Glutamatergic neuron (in vitro differentiated cells): Measurements from ENCODE around the gene ATP6V0B. TPM values are rescaled to one million over a fixed set of nuclear protein-coding genes. Genes with fewer than 3 reads are reported as not detected.
A peak's percentile ranks its signal among the peaks of the same experiment; 100 is the strongest.

ENCODE experiments used
- DNase-seq: peaks from one replicate; pipeline ENCODE4 v3.0.0; 2022
- H3K27ac Mint-ChIP-seq: one replicate; pipeline ENCODE4 v1.8.0; 2020; ENCODE audit warnings: mild to moderate bottlenecking, mixed read lengths, inconsistent platforms; ENCODE audit not compliant: unreplicated experiment
- H3K27me3 Mint-ChIP-seq: one replicate; pipeline ENCODE4 v1.8.0; 2020; ENCODE audit warnings: mild to moderate bottlenecking, moderate library complexity, mixed read lengths, inconsistent platforms; ENCODE audit not compliant: unreplicated experiment
- H3K36me3 Mint-ChIP-seq: one replicate; pipeline ENCODE4 v1.8.0; 2020; ENCODE audit warnings: mild to moderate bottlenecking, mixed read lengths, inconsistent platforms; ENCODE audit not compliant: unreplicated experiment
- H3K4me1 Mint-ChIP-seq: one replicate; pipeline ENCODE4 v1.8.0; 2020; ENCODE audit warnings: mild to moderate bottlenecking, low read depth, mixed read lengths, inconsistent platforms; ENCODE audit not compliant: unreplicated experiment
- H3K4me3 Mint-ChIP-seq: one replicate; pipeline ENCODE4 v1.8.0; 2020; ENCODE audit warnings: mild to moderate bottlenecking, mixed read lengths, inconsistent platforms; ENCODE audit not compliant: unreplicated experiment
- H3K9me3 Mint-ChIP-seq: one replicate; pipeline ENCODE4 v1.8.0; 2020; ENCODE audit warnings: mild to moderate bottlenecking, moderate library complexity, mixed read lengths, inconsistent platforms; ENCODE audit not compliant: unreplicated experiment
- total RNA-seq: library from RNA; stranded (reverse); fragmentation: NEBNext Ultra II Directional; extraction: Animal tissue kit (Norgen Biotek cat#: 25700); gene quantifications from one replicate; pipeline ENCODE4 v1.2.1, GENCODE V29; 2021; ENCODE audit not compliant: unreplicated experiment
- TF ChIP-seq, protein P1 (sequence below): fragments of 200-600 bp; sonication (generic); IDR thresholded peaks from one replicate; pipeline ENCODE4 v1.5.0; 2021; ENCODE audit not compliant: partially characterized antibody, unreplicated experiment

The ATP6V0B gene
- total RNA-seq, 1 donor from 2014 or later = 208 TPM

GRCh38 chr1:43931711-43932660 is 42.8 kb upstream of the ATP6V0B start:
- no peak for DNase-seq

DNA sequence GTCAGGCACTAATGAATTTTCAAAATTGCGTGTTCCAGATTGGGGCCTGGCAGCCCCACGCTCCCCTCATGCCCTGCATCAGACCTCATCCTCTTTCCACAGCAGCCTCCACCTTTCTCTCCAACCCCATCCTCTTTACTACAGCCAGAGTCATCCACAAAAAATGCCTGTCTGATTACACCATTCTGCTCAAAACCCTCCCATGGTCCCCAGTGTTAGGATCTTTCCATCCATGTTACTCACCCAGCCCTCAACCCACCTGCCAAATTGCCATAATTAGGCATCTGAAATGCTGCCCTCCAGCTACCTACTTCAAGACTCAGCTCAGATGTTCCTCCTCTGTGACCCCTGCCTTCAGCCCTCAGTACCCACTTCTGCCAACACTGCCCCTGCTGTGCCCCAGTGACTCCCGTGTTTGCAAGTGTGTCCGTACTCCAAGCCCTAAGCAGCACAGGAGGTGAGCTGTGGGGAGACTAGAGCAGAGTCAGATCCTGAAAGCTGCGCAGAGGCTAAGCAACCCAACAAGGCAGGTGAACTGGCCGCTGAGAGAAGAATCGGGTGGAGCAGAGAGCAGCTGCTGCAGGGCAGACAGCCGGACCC is 41.9 kb upstream of the ATP6V0B start:
- H3K4me1 Mint-ChIP-seq = peaks cover 12% of the 10 kb centered on the region
- peaks cover 7% of the 10 kb centered on the region for H3K36me3 Mint-ChIP-seq
- peak overlapping the region; percentile 60 for H3K4me3 Mint-ChIP-seq
- no peak for DNase-seq
- peaks cover 13% of the 10 kb centered on the region for H3K27me3 Mint-ChIP-seq
- H3K27ac Mint-ChIP-seq = peak overlapping the region; percentile 20
- H3K9me3 Mint-ChIP-seq = peaks cover 5% of the 10 kb centered on the region
- TF ChIP-seq, protein P1, sequence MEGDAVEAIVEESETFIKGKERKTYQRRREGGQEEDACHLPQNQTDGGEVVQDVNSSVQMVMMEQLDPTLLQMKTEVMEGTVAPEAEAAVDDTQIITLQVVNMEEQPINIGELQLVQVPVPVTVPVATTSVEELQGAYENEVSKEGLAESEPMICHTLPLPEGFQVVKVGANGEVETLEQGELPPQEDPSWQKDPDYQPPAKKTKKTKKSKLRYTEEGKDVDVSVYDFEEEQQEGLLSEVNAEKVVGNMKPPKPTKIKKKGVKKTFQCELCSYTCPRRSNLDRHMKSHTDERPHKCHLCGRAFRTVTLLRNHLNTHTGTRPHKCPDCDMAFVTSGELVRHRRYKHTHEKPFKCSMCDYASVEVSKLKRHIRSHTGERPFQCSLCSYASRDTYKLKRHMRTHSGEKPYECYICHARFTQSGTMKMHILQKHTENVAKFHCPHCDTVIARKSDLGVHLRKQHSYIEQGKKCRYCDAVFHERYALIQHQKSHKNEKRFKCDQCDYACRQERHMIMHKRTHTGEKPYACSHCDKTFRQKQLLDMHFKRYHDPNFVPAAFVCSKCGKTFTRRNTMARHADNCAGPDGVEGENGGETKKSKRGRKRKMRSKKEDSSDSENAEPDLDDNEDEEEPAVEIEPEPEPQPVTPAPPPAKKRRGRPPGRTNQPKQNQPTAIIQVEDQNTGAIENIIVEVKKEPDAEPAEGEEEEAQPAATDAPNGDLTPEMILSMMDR = no peak

More at GRCh38 chr1:43931711-43932660, 42.8 kb upstream of the ATP6V0B start:
- Mint-ChIP-seq H3K27ac (no peak overlapping the region), H3K4me3 (no peak overlapping the region), H3K36me3 (peaks cover 7% of the 10 kb centered on the region), H3K4me1 (peaks cover 12% of the 10 kb centered on the region), H3K27me3 (peaks cover 11% of the 10 kb centered on the region), H3K9me3 (peaks cover 5% of the 10 kb centered on the region)
- TF ChIP-seq, protein P1 = no peak

DNA sequence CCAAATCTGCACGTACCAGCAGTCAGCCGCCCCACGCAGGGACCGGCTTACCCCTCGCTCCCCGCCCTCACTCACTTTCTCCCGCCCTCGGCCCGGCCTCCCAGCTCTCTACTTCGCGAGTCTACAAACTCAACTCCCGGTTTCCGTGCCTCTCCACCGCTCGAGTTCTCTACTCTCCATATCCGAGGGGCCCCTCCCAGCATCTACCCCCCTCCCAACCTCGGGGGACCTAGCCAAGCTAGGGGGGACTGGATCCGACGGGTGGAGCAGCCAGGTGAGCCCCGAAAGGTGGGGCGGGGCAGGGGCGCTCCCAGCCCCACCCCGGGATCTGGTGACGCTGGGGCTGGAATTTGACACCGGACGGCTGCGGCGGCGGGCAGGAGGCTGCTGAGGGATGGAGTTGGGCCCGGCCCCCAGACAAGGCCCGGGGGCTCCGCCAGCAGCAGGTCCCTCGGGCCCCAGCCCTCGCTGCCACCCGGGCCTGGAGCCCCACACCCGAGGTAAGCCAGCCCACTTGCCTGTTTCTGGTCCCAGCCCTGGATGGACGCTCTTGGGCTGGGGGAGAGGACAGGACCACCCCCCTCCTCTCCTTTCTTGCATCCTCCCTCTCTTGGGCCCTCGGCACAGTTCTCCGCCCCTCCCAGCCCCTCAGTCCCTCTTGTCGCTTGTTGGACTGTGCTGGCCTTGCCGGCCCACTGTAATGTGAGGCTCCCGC is 41.2 kb upstream of the ATP6V0B start, which contains the start of gene ARTN:
Gene ARTN, plus strand, starts transcription at position 416 of the 715 bp plus-strand sequence. CDS start 1,856 bp downstream, outside the sequence.
- H3K27ac Mint-ChIP-seq = peak within 1 kb of the TSS; percentile 20

GRCh38 chr1:43934101-43934985 is 40.4 kb upstream of the ATP6V0B start:
- Mint-ChIP-seq H3K27ac (no peak overlapping the region), H3K9me3 (peaks cover 8% of the 10 kb centered on the region), H3K27me3 (peaks cover 17% of the 10 kb centered on the region), H3K4me1 (peaks cover 19% of the 10 kb centered on the region), H3K4me3 (peak overlapping the region; percentile 20), H3K36me3 (peaks cover 7% of the 10 kb centered on the region)
- peak; percentile 83 for DNase-seq
- TF ChIP-seq, protein P1 = peak; percentile 93

More for the DNA sequence above, 41.2 kb upstream of the ATP6V0B start, which contains the start of gene ARTN:
- Mint-ChIP-seq H3K36me3 (peaks cover 7% of the 10 kb centered on the region), H3K4me3 (peak within 1 kb of the TSS; percentile 60), H3K4me1 (peaks cover 17% of the 10 kb centered on the region), H3K9me3 (peaks cover 8% of the 10 kb centered on the region), H3K27me3 (peaks cover 17% of the 10 kb centered on the region)
- TF ChIP-seq, protein P1 = no peak
- no peak for DNase-seq
